Esophagus mucosa (tissue), 1 donor: ENCODE data around the gene GPR32. TPM values are rescaled to one million over a fixed set of nuclear protein-coding genes. Genes with fewer than 3 reads are reported as not detected.

Experiments
- ATAC-seq: fragments of 200-7000 bp; cut with Tn5 transposase; one replicate; pipeline ENCODE4 v1.9.1; 2020
- total RNA-seq: library from RNA; stranded (reverse); gene quantifications from one replicate; pipeline ENCODE4 v1.2.4, GENCODE V29; 2023
- donor health status: DM: yes; HTN: yes; CAD: no.

Gene GPR32
- total RNA-seq, 1 donor from 2014 or later, result not detected

- no peak for ATAC-seq
Measured at GRCh38 chr19:50784710-50785109, 14.4 kb downstream of the GPR32 start.

DNA sequence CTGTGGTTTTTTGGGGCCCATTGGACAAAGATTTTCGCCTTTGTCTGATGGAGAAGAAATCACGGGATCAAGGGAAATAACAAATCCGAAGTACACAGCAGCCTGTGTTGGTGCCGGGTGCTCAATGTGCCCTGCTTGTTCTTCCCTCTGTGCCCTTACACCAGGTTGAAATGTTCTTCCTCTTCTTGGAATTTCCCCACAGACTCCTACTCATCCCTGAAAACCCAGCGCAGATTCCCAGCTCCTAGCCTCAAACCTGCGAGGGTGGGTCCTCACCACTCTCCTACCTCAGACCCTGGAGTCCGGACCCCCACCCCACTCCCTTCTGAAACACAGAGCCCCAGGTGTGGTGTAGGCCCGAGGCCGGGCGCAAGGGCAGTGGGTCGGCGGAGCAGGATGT is 15.1 kb downstream of the GPR32 start:
- no peak for ATAC-seq

GRCh38 chr19:50790396-50790795 is 20.1 kb downstream of the GPR32 start, which contains the start of gene ACP4:
Gene ACP4 (plus strand): TSS chr19:50790415. CDS start chr19:50790415, 0 bp downstream.
- no peak for ATAC-seq

DNA sequence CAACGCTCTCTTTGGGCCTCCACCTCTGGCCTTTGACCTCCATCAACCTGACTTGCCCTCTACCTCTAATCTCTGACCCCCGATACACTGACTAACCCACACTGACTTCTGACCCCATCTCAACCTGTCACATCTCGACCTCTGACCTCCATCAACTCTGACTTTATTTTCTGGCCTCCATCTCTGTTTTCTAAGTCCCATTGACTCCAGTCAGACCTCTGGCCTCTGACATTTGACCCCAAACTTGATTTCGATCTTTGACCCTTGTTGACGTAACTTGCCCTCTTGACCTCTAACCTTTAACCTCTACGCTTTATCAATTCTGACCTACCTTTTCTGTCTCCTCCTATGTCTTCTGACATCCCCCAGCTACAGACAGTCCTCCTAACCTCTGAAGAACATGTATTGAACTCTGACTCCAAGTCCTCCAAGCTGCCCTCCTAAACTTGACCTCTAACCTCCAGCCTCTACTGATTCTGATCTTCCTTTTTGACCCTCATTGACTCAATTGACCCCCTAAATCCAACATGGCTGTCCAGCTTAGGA is 20.7 kb downstream of the GPR32 start:
- ATAC-seq, result no peak

DNA sequence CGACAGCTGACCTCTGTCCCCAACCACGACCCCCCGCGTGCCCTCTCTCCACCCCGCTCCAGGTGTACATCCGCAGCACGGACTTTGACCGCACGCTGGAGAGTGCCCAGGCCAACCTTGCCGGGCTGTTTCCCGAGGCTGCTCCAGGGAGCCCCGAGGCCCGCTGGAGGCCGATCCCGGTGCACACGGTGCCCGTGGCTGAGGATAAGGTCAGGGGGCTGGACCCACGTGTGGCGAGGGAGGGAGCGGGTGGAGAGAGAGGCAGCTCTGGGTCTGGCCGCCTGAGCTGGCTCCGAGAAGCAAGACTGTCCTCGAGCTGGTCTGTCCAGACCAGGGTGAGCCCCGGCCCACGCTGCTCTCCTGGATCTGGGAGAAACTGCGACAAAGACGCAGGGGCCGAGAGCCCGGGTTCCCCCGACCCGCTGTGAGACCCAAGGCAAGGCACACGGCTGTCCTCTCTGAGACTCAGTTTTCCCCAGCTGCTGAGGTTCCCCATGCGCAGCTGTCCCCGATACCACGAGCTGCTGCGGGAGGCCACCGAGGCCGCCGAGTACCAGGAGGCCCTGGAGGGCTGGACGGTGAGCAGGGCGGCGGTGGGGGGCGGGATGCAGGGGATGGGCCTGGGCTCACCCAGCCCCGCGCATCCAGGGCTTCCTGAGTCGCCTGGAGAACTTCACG is 21.5 kb downstream of the GPR32 start:
- ATAC-seq, result no peak

GRCh38 chr19:50792272-50793250 is 22.3 kb downstream of the GPR32 start:
- ATAC-seq, result no peak

- no peak for ATAC-seq
Measured at GRCh38 chr19:50793558-50794065, 23.3 kb downstream of the GPR32 start.

- peak; percentile 8 for ATAC-seq
Measured at GRCh38 chr19:50794074-50794875, 24.0 kb downstream of the GPR32 start.

GRCh38 chr19:50794876-50795663 is 24.8 kb downstream of the GPR32 start:
- ATAC-seq, result peak; percentile 11

DNA sequence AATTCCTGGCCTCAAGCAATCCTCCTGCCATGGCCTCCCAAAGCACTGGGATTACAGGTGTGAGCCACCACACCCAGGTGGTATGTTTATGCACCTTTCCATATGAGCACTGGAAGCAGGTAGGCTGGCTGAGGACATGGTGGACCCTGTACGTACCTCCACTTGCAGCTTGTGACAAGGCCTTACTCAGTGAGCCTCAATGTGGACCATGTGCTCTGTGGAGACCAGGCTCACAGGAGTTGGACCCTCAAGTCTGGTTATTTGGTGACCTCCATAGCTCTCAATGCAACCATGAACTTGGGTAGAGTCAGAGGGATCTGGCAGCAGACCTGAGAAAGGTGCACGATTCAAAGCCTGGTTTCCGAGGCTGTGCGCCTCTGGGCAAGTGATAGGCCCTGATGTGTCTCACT is 25.4 kb downstream of the GPR32 start:
- ATAC-seq, result no peak

GRCh38 chr19:50796128-50796633 is 25.9 kb downstream of the GPR32 start:
- ATAC-seq, result no peak

GRCh38 chr19:50796634-50797428 is 26.6 kb downstream of the GPR32 start:
- ATAC-seq, result no peak

DNA sequence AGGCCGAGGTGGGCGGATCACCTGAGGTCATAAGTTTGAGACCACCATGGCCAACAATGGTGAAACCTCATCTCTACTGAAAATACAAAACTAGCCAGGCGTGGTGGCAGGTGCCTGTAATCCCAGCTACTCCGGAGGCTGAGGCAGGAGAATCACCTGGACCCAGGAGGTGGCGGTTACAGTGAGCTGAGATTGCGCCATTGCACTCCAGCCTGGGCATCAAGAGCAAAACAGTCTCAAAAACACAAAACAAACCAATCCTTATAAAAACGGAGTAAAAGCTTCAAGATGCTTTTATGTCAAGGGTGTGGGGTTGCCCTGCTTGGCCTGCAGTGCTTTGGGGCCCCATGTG is 27.1 kb downstream of the GPR32 start:
- ATAC-seq, result no peak

DNA sequence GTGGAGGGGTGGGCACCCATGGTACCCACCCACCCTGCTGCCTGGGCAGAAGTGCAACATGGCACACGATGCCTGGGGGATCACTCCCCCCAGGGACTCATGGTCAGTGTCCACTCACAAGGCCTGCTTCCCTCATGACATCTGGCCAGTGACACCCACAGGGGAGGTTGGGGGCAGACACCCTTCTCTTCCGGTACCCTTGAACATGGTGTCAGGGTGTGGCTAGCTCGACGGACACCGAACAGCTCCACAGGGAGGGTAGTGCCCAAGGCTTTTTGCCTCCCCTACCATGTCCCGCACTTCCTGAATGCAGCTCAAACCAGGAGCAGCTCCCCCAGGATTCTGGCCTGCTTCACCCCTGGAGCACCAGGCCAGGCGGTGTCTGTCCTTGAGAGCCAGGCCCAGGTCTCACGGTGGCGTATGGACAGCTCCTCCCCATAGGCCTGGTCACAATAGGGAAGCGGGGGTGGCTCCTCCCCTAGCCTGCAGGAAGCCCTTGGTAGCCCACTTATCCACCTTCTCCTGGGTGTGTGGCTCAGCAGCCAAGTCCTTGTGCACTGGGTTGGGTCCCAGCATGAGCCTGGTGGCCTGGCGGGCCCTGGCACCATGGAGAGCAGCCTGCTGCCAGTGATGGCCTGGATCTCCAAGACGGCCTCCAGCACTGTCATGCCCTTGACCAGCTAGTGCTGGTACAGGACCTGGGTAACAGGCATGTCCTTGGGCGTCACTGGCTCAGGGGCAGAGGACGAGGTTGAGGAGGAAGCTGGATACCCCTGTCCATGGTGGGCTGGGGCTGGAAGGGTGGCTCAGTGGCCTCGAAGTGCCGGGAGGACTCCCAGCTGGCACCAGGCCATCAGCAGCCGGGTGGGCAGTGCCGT is 27.8 kb downstream of the GPR32 start:
- ATAC-seq, result no peak

GRCh38 chr19:50798659-50799546 is 28.6 kb downstream of the GPR32 start:
- no peak for ATAC-seq

DNA sequence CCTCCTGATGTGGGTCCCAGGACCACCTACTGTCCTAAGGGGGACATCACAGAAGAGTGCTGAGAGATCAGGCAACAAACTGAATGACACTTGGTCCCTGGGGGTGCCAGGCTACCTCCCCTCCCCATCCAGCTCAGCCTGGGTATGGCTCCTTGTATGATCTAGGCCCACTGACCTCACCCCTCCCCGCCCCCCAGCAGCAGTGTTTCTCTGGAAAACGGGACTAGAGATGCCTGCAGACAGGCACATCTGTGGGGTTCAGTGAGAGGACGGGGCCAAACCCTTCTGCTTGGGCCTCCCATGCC is 29.2 kb downstream of the GPR32 start:
- no peak for ATAC-seq

- ATAC-seq, result no peak
Measured at GRCh38 chr19:50801107-50801506, 30.8 kb downstream of the GPR32 start.

- ATAC-seq, result peak; percentile 4
Measured at GRCh38 chr19:50803633-50804419, 33.6 kb downstream of the GPR32 start.
